OCI-LY3 (cell line): Measurements from ENCODE around the gene TRIM14.

Experiments used
- H2AFZ ChIP-seq: fragments of 200-600, 300-600 bp; shearing (Covaris generic); 2 replicates; pipeline ENCODE4 v1.6.0; 2014; ENCODE audit warnings: antibody characterized with exemption, low read depth, low read length
- H3K27ac ChIP-seq: fragments of 200-600, 300-600 bp; sonication (generic); 2 replicates; pipeline ENCODE4 v1.5.1; 2014; ENCODE audit warnings: mild to moderate bottlenecking, low read length, moderate library complexity, mixed read lengths
- H3K27me3 ChIP-seq: fragments of 200-600, 300-600 bp; sonication (generic); 2 replicates; pipeline ENCODE4 v1.6.1; 2014; ENCODE audit warnings: low read depth, low read length, mixed read lengths
- H3K36me3 ChIP-seq: fragments of 200-600, 300-600 bp; sonication (generic); replicated peaks from 2 replicates; pipeline ENCODE3; 2014; ENCODE audit warnings: low read depth, low read length, mixed read lengths
- H3K4me1 ChIP-seq: fragments of 300-600, 200-600 bp; sonication (generic); 2 replicates; pipeline ENCODE4 v1.6.1; 2014; ENCODE audit warnings: low read length, mixed read lengths
- H3K4me2 ChIP-seq: fragments of 200-600, 300-600 bp; sonication (generic); 2 replicates; pipeline ENCODE4 v1.6.1; 2014; ENCODE audit warnings: low read length, mixed read lengths
- H3K4me3 ChIP-seq: fragments of 300-600, 200-600 bp; sonication (generic); 2 replicates; pipeline ENCODE4 v1.5.1; 2014; ENCODE audit warnings: antibody characterized with exemption, mild to moderate bottlenecking, low read length, moderate library complexity
- H3K79me2 ChIP-seq: fragments of 300-600, 200-600 bp; shearing (Covaris generic); 2 replicates; pipeline ENCODE4 v1.6.1; 2014; ENCODE audit warnings: mild to moderate bottlenecking, low read length, mixed read lengths
- H3K9ac ChIP-seq: fragments of 300-600, 200-600 bp; shearing (Covaris generic); 2 replicates; pipeline ENCODE4 v1.6.0; 2014; ENCODE audit warnings: mild to moderate bottlenecking, low read length, moderate library complexity
- H3K9me3 ChIP-seq: fragments of 200-600, 300-600 bp; shearing (Covaris generic); 2 replicates; pipeline ENCODE4 v1.6.1; 2014; ENCODE audit warnings: low read length, mixed read lengths; ENCODE audit not compliant: insufficient read depth
- H4K20me1 ChIP-seq: fragments of 200-600, 300-600 bp; sonication (generic); 2 replicates; pipeline ENCODE4 v1.6.1; 2016; ENCODE audit warnings: low read length, mixed read lengths; ENCODE audit not compliant: insufficient read depth
- EZH2phosphoT487 ChIP-seq: fragments of 200-600 bp; shearing (Covaris generic); IDR thresholded peaks from 2 replicates; pipeline ENCODE4 v1.6.1; 2018; ENCODE audit warnings: antibody characterized with exemption, mixed run types, low read depth
- TF ChIP-seq, protein P1 (sequence below): fragments of 200-600, 300-600 bp; sonication (generic); IDR thresholded peaks from 2 replicates; pipeline ENCODE4 v1.5.1; 2014; ENCODE audit warnings: antibody characterized with exemption, low read length, low read depth

TRIM14 gene

DNA sequence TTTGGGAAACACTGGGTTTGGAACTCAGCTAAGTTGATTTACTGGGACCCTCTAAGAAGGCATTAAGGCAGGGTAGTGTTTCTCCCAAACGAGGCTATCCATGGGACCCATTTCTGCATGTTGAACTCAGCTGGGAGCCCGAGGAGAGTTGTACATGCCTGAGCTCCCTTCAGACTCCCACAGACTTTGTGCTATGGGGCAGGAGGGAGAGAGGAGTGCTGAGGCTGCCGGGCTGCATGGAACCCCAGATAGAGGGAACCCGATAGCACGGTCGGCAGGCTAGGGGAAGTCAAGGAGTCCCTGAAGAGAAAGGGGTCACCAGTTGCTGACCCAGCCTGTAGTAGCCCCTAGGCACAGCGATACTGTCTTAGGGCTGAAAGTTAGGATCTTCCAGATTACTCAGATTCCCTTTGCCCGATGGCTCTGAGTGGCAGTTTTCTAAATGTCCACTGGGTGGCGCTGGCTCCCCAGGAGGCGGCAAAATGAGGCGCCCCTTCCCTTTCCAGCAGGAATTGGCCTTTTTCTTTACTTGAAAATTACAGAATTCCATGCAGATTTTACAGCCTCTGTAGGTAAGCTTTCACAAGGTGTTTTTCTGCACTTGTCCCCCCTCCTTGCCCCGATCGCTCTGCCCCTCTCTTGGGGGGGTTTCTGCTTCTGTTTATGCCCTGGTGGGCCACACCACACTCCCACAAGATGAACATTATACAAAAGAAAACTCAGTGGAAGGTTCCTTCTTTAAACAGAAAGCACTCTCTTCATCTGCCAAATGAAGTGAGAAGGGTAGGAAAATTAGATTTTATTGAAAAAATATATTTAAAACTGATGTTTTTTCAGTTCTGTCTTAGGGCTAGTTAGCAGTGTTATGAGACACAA is 44.7 kb downstream of the TRIM14 start:
- H3K4me1 ChIP-seq = no peaks in the 10 kb centered on the region; the same call in 1 of the 2 replicates
- no peak overlapping the region for H3K9ac ChIP-seq
- no peak overlapping the region for H3K27ac ChIP-seq
- no peak overlapping the region for H3K4me2 ChIP-seq
- H3K9me3 ChIP-seq = no peaks in the 10 kb centered on the region
- 0 out of 2 replicates have a peak, but pooled peaks cover 3% of the 10 kb centered on the region for H3K79me2 ChIP-seq
- H3K36me3 ChIP-seq = peaks cover 15% of the 10 kb centered on the region
- no peaks in the 10 kb centered on the region for H3K27me3 ChIP-seq
- no peak overlapping the region for H2AFZ ChIP-seq
- TF ChIP-seq, protein P1, sequence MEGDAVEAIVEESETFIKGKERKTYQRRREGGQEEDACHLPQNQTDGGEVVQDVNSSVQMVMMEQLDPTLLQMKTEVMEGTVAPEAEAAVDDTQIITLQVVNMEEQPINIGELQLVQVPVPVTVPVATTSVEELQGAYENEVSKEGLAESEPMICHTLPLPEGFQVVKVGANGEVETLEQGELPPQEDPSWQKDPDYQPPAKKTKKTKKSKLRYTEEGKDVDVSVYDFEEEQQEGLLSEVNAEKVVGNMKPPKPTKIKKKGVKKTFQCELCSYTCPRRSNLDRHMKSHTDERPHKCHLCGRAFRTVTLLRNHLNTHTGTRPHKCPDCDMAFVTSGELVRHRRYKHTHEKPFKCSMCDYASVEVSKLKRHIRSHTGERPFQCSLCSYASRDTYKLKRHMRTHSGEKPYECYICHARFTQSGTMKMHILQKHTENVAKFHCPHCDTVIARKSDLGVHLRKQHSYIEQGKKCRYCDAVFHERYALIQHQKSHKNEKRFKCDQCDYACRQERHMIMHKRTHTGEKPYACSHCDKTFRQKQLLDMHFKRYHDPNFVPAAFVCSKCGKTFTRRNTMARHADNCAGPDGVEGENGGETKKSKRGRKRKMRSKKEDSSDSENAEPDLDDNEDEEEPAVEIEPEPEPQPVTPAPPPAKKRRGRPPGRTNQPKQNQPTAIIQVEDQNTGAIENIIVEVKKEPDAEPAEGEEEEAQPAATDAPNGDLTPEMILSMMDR = peak; percentile 90
- no peak for TF ChIP-seq EZH2phosphoT487
- no peak overlapping the region for H3K4me3 ChIP-seq
- peaks cover 8% of the 10 kb centered on the region; the same call in 1 of the 2 replicates for H4K20me1 ChIP-seq

DNA sequence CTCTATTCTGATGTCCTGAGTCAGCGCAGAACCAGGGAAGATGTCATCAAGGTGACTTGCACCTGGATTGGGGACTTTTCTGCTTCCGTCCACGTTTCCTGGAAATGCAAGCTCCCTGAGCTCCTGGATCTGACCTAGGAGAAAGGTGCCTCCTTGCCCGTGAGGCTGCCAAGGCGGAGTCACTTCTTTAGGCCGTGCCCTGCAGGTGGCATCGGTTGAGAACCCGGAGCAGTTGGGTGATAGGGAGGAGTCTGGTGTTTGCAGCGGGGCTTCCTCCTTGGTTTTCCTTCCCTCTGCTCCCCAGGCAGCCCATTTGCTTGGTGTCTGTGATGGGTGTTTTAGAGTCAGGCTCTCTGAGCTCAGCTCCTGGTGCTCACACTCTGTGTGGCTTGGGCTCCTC is 47.3 kb downstream of the TRIM14 start:
- Histone ChIP-seq H3K27ac (no peak overlapping the region), H3K4me3 (no peak overlapping the region), H4K20me1 (peaks cover 8% of the 10 kb centered on the region; the same call in 1 of the 2 replicates), H2AFZ (no peak overlapping the region), H3K4me1 (no peaks in the 10 kb centered on the region; the same call in 1 of the 2 replicates), H3K27me3 (no peaks in the 10 kb centered on the region), H3K4me2 (no peak overlapping the region), H3K79me2 (peaks cover 3% of the 10 kb centered on the region; the same call in 1 of the 2 replicates), H3K9me3 (no peaks in the 10 kb centered on the region), H3K36me3 (peaks cover 23% of the 10 kb centered on the region), H3K9ac (no peak overlapping the region)
- TF ChIP-seq, protein P1 = no peak
- TF ChIP-seq EZH2phosphoT487 = no peak

DNA sequence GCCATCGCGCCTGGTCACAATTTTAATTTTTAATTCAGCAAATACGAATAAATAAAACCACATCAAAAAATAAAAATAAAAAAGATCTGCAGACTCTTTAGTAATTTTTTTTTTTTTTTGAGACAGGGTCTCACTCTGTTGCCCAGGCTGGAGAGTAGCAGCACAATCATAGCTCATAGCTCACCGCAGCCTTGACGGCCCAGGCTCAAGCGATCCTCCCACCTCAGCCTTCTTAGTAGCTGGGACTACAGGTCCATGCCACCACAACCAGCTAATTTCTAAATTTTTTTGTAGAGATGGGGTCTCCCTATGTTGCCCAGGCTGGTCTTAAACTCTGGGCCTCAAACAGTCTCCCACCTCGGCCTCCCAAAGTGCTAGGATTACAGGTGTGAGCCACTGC is 48.3 kb downstream of the TRIM14 start:
- TF ChIP-seq, protein P1 = no peak
- TF ChIP-seq EZH2phosphoT487 = no peak
- H3K4me2 ChIP-seq = no peak overlapping the region
- H3K4me3 ChIP-seq = no peak overlapping the region
- H4K20me1 ChIP-seq = peaks cover 8% of the 10 kb centered on the region; the same call in 1 of the 2 replicates
- no peak overlapping the region for H3K27ac ChIP-seq
- no peaks in the 10 kb centered on the region for H3K9me3 ChIP-seq
- H3K4me1 ChIP-seq = no peaks in the 10 kb centered on the region; the same call in 1 of the 2 replicates
- H3K27me3 ChIP-seq = no peaks in the 10 kb centered on the region
- H3K9ac ChIP-seq = no peak overlapping the region
- H2AFZ ChIP-seq = no peak overlapping the region
- peaks cover 25% of the 10 kb centered on the region for H3K36me3 ChIP-seq
- peaks cover 3% of the 10 kb centered on the region; the same call in 1 of the 2 replicates for H3K79me2 ChIP-seq

DNA sequence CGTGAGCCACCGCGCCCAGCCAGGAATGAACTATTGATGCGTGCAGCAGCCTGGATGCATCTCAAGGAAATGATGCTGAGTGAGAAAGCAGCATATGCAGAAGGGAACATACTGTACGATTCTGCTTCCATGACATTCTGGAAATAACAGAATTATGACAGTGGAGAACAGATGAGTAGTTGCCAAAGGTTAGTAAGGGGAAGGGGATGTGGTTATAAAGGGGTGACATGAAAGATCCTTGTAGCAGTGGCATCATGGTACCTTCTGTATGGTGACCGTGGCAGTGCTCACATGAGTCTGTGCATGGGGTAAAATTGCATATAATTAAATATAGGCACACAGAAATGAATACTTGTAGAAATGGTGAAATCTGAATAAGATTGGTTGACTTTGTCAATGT is 49.5 kb downstream of the TRIM14 start:
- peaks cover 31% of the 10 kb centered on the region for H3K36me3 ChIP-seq
- H3K4me2 ChIP-seq = no peak overlapping the region
- H2AFZ ChIP-seq = no peak overlapping the region
- H3K9me3 ChIP-seq = no peaks in the 10 kb centered on the region
- H4K20me1 ChIP-seq = peaks cover 8% of the 10 kb centered on the region; the same call in 1 of the 2 replicates
- H3K9ac ChIP-seq = no peak overlapping the region
- TF ChIP-seq EZH2phosphoT487 = no peak
- TF ChIP-seq, protein P1 = no peak
- H3K4me3 ChIP-seq = no peak overlapping the region
- H3K27ac ChIP-seq = no peak overlapping the region
- H3K27me3 ChIP-seq = no peaks in the 10 kb centered on the region
- H3K4me1 ChIP-seq = no peaks in the 10 kb centered on the region; the same call in 1 of the 2 replicates
- H3K79me2 ChIP-seq = peaks cover 3% of the 10 kb centered on the region; the same call in 1 of the 2 replicates
